GM21825 (cell line): ENCODE measurements around the gene OR4E1.
"Not testable (repeated sequence)": the region's sequence is repeated elsewhere in the genome, so short reads cannot be mapped to it uniquely, and the experiment has no call there.

ENCODE experiments used
- ATAC-seq: cut with Tn5 transposase; IDR thresholded peaks from one replicate; pipeline ENCODE4 v1.9.1; 2021; ENCODE audit warnings: mild to moderate bottlenecking, moderate library complexity; ENCODE audit not compliant: unreplicated experiment

OR4E1 gene

DNA sequence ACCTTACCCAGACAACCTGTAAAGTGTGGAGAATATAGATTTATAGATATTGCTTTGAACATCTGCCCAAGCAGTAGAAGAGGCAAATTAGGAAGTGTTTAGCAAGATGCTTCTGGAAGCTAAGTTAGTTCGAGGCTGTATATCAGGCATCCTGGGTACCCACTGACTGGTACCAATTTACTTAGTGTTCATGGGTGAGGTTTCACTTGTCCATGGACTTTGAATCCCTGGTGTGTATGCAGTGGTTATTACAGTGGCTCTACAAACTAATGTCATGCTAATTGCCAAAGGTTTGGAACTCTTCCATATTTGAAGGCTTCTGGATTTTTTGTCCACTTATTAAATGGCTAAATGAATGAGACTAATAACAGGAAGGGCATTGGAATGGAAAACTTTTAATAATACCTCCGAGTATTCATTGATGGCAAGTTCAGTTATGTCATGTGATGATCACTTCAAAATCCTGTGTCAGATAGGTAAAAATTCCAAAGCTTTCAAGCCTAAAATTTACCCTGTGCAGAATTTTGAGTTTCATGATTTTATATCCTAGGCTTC is 20.2 kb downstream of the OR4E1 start, which contains the start of gene OR4E2:
OR4E2 (plus strand) TSS at position 505 of the 555 bp plus-strand sequence. CDS start 11,248 bp downstream, outside the sequence.
- ATAC-seq = no peak

DNA sequence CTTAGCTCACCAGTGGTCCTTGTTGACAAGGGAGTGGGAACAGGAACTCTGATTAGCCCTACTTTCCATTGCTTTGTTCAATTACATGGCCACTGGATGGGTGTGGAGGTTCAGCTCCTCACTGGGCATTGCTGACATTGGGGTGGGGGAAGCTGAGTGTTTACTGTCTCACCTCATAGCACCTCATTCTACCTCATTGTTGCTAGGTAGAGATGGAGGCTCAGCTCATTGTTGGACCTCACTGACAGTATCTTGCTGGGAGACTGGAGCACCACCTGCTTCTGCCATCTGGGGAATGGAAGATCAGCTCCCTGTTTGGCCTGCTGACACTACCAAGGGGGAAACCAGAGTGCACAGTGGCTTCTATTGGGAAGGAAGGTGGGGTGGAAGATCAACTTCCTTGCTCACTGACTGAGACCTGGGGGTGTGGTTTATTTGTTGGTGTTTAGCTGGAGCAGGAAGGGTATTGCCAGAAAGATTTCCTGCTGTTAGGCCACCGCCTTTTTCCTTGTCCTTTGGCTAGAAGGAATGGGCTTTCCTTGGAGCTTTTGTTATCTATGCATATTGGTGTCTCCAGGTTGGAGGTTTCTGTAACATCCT is 21.3 kb downstream of the OR4E1 start:
- ATAC-seq = no peak

DNA sequence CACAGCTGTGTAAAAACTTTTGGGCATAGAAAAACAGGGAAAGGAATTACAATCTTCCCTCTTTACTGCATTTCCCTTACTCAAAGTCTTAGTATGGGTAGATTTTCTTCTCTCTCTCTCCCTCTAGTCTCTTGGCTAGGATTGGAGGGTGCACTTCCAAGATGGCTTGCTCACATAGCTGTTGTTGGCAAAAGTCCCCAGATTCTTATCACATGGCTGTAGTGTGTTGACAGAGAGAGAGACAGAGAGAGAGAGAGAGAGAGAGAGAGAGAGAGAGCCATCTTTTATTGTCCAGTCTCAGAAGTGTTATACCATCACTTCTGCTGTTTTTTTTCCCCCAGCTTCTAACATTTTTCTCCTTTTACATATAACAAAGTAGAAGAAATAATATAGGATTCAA is 26.2 kb downstream of the OR4E1 start:
- ATAC-seq = no peak

DNA sequence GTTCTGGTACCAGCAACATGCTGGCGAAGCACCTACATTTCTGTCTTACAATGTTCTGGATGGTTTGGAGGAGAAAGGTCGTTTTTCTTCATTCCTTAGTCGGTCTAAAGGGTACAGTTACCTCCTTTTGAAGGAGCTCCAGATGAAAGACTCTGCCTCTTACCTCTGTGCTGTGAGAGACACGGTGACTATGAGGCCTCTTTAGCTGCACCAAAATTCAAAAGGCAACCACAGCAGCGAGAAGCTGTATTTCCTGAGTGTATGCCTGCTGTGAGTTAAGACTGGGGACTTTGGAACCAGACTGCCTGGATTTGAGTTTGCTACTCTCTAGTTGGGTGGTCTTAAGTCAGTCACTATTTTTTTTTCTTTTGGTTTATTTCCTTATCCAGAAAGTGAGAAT is 30.2 kb downstream of the OR4E1 start:
- ATAC-seq = no peak

DNA sequence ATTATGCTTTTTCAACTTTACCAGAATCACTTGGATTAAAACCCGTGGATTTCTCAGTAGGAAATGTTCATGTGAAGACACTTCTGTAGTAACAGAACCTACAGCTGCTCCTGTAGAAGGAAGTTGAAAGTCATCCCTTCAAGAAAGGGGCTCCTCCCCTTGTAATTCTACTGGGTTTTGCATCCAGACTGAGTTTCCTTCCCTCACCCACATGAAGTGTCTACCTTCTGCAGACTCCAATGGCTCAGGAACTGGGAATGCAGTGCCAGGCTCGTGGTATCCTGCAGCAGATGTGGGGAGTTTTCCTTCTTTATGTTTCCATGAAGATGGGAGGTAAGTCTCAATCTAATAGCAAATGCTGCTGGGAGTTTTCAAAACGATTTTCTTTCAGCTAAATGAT is 30.9 kb downstream of the OR4E1 start:
- ATAC-seq = no peak

DNA sequence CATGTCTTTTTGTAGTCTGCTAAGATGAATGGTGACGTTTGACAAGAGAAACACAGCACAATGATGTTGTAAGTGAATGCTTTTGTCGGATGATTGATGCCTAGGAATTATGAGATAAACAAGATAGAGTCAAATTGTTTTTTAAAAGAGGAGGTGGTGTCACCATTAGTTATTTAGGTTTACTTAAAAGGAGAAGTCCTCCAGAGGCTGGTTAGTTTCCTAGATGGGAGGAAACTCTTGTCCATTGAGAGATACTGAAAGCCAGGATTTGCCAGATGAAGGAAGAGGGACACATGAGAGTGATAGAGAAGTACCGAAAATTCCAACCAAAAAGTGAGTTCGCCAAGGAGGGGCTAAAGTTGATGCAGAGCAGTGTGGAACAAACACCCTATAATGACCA is 38.8 kb downstream of the OR4E1 start, which contains the start of gene OR10G2:
OR10G2 (minus strand) TSS at position 101 of the 400 bp plus-strand sequence; CDS start at position 3, 98 bp downstream.
- no peak for ATAC-seq

DNA sequence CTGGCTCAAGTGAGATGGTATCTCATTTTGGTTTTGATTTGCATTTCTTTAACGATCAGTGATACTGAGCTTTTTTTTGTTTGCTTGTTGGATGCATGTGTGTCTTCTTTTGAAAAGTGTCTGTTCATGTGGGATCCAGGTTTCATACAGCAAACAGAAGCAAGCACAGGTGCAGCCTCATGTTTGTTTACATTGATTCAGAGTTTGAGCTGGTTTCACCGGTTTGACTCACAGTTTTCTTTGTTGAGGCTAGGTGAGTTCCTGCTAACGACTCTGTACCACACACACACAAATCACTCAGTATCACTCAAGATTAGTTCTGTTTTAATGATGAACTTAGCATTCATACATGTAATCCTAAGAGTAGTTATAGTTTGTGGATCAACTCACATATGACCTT is 42.5 kb downstream of the OR4E1 start:
- ATAC-seq = no peak

DNA sequence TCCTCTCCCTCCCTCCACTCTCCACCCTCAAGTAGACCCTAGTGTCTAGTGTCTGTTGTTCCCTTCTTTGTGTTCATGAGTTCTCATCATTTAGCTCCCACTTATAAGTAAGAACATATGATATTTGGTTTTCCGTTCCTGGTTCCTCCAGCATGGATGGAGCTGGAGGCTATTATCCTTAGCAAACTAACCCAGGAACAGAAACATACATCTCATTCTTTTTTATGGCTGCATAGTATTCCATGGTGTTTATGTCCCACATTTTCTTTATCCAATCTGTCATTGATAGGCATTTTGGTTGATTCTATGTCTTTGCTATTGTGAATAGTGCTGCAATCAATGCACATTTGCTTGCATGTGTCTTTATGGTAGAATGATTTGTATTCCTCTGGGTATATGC is 43.1 kb downstream of the OR4E1 start:
- not testable (repeated sequence) for ATAC-seq

DNA sequence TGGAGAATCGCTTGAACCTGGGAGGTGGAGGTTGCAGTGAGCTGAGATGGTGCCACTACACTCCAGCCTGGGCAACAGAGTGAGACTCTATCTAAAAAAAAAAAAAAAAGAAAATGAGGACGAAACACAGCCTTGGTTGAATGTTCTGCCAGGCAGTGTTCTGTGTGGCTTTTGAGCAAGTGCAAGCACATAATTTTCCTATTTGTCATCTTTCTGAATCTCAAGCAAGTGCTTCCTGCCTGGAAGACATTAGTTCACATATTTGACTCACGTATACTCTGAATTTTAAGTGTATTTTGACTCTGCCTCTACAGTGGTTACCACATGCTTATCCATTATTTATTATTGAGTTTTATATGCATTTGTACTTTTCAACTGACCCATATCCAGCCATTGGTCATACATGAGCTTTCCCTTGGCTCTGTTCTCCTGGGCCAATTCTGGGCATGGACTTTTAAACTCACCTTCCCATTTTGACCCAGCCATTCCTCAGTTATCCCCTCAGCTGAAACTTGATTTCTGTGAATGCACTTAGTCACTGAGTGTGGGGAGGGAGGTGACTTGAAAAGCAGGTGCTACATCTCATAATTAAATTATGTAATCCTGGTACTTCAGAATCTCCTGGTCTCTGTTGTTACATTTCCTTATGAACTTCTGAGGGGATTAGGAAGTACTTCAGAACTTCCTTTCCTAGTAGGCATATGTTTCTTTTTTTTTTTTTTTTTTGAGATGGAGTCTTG is 47.0 kb downstream of the OR4E1 start:
- no peak for ATAC-seq
